Measurements from ENCODE around the gene DSCAM. TPM values are rescaled to one million over a fixed set of nuclear protein-coding genes. Genes with fewer than 3 reads are reported as not detected.

The DSCAM gene
- total RNA-seq, 4 donors from 2014 or later, result not detected

DNA sequence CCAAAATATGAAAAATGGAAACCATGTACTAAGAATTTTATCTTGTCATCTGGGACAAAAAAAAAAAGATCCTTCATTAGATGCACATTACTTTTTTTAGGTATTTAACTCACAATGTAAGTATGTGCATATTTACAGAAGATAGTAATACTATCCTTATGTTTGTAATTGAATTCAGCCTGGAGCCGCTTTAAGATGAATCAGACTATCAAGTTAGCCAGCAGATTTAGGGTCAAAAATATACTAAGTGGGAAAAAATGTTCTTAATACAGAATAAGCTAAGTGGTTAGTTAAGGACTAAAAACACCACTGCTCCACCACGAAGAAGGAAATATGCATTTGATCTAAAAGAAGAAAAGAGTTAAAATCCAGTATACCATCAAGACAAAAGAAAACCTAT lies 49.1 kb downstream of the DSCAM start:
- ATAC-seq, result no peak
- no peak overlapping the region for H3K27ac ChIP-seq
- no peak overlapping the region for H3K4me3 ChIP-seq
- no peaks in the 10 kb centered on the region for H3K27me3 ChIP-seq
- no peaks in the 10 kb centered on the region for H3K36me3 ChIP-seq
- TF ChIP-seq, protein P1, sequence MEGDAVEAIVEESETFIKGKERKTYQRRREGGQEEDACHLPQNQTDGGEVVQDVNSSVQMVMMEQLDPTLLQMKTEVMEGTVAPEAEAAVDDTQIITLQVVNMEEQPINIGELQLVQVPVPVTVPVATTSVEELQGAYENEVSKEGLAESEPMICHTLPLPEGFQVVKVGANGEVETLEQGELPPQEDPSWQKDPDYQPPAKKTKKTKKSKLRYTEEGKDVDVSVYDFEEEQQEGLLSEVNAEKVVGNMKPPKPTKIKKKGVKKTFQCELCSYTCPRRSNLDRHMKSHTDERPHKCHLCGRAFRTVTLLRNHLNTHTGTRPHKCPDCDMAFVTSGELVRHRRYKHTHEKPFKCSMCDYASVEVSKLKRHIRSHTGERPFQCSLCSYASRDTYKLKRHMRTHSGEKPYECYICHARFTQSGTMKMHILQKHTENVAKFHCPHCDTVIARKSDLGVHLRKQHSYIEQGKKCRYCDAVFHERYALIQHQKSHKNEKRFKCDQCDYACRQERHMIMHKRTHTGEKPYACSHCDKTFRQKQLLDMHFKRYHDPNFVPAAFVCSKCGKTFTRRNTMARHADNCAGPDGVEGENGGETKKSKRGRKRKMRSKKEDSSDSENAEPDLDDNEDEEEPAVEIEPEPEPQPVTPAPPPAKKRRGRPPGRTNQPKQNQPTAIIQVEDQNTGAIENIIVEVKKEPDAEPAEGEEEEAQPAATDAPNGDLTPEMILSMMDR (IDR thresholded peaks at IDR 0.05), result no peak
- TF ChIP-seq POLR2A (IDR thresholded peaks at IDR 0.05) (no peak), POLR2AphosphoS5 (IDR thresholded peaks at IDR 0.05) (no peak), EP300 (IDR thresholded peaks at IDR 0.05) (no peak)
- peaks cover 0 to 42% (median 4%) of the 10 kb centered on the region in 3 donors for H3K9me3 ChIP-seq
- no peaks in the 10 kb centered on the region for H3K4me1 ChIP-seq
- 84 to 94% methylated on average over 2 of the region's 2 CpGs for WGBS, 2 donors (ENCODE audit: low coverage in 1 of 2)

- H3K9me3 ChIP-seq, result peaks cover 0 to 42% (median 4%) of the 10 kb centered on the region in 3 donors
- H3K27me3 ChIP-seq, result no peaks in the 10 kb centered on the region
- H3K4me3 ChIP-seq, result no peak overlapping the region
- ATAC-seq, result no peak
- WGBS, 2 donors (ENCODE audit: low coverage in 1 of 2), result 64 to 73% methylated on average over 1 of the region's 1 CpG
- no peak overlapping the region for H3K27ac ChIP-seq
- H3K4me1 ChIP-seq, result no peaks in the 10 kb centered on the region
- H3K36me3 ChIP-seq, result no peaks in the 10 kb centered on the region
- no peak for TF ChIP-seq POLR2AphosphoS5 (IDR thresholded peaks at IDR 0.05)
- TF ChIP-seq, protein P1 (IDR thresholded peaks at IDR 0.05), result no peak
- no peak for TF ChIP-seq POLR2A (IDR thresholded peaks at IDR 0.05)
- TF ChIP-seq EP300 (IDR thresholded peaks at IDR 0.05), result no peak
Measured at GRCh38 chr21:40797410-40797809, 49.5 kb downstream of the DSCAM start.

- Histone ChIP-seq H3K36me3 (no peaks in the 10 kb centered on the region), H3K27me3 (no peaks in the 10 kb centered on the region), H3K4me3 (no peak overlapping the region), H3K9me3 (peaks cover 0 to 36% (median 4%) of the 10 kb centered on the region in 3 donors), H3K4me1 (no peaks in the 10 kb centered on the region), H3K27ac (no peak overlapping the region)
- 65% methylated on average over 1 of the region's 1 CpG; no CpG with 5 or more reads in 1 of the 2 donors for WGBS, 2 donors (ENCODE audit: low coverage in 1 of 2)
- no peak for ATAC-seq
- no peak for TF ChIP-seq POLR2AphosphoS5 (IDR thresholded peaks at IDR 0.05)
- TF ChIP-seq EP300 (IDR thresholded peaks at IDR 0.05), result no peak
- no peak for TF ChIP-seq POLR2A (IDR thresholded peaks at IDR 0.05)
- TF ChIP-seq, protein P1 (IDR thresholded peaks at IDR 0.05), result no peak
Measured at GRCh38 chr21:40796464-40796863, 50.5 kb downstream of the DSCAM start.

GRCh38 chr21:40795313-40795712 lies 51.6 kb downstream of the DSCAM start:
- no peak for ATAC-seq
- 40 to 50% methylated on average over 3 of the region's 3 CpGs for WGBS, 2 donors (ENCODE audit: low coverage in 1 of 2)
- Histone ChIP-seq H3K4me1 (no peaks in the 10 kb centered on the region), H3K9me3 (peaks cover 0 to 25% (median 4%) of the 10 kb centered on the region in 3 donors), H3K36me3 (no peaks in the 10 kb centered on the region), H3K27ac (no peak overlapping the region), H3K4me3 (no peak overlapping the region), H3K27me3 (no peaks in the 10 kb centered on the region)
- TF ChIP-seq POLR2A (IDR thresholded peaks at IDR 0.05) (no peak), EP300 (IDR thresholded peaks at IDR 0.05) (no peak), POLR2AphosphoS5 (IDR thresholded peaks at IDR 0.05) (no peak)
- TF ChIP-seq, protein P1 (IDR thresholded peaks at IDR 0.05), result no peak

DNA sequence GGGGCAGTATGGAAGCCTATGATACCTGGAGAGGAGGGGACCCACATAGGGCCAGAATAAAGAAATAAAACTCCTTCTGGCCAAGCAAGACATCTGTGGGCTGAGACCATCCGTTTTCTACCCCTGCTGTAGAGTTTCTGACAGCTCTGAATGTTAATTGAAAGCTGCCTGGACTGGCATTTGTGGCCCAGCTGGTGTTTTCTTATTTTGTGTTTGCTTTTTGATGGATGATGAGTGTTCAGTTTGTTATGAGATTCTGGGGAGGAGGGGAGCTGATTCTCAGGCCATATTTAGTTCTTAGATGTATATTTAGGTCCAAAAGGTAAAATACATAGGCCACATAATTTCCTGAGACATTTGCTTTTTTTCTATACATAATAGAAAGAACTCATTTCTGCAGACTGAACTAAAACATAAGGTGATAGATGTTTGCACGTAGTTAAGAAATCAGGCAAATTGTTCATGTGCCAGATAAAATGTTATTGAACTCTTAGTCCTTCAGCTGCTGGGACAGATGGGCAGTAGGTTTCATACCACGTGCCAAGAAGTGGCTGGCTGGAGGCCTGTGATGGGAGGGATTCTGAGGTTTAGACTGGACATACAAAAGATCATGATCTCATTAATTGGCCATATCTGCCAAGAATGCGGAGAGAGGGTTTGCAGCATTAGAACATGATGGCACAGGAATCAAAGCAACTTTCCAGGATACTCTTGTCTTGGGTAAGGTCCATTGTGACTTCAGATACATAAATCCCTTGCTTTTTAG lies 54.1 kb downstream of the DSCAM start:
- no peaks in the 10 kb centered on the region for H3K27me3 ChIP-seq
- no peak overlapping the region for H3K27ac ChIP-seq
- TF ChIP-seq POLR2AphosphoS5 (IDR thresholded peaks at IDR 0.05) (no peak), POLR2A (IDR thresholded peaks at IDR 0.05) (no peak), EP300 (IDR thresholded peaks at IDR 0.05) (no peak)
- TF ChIP-seq, protein P1 (IDR thresholded peaks at IDR 0.05), result no peak
- no peaks in the 10 kb centered on the region for H3K4me1 ChIP-seq
- H3K9me3 ChIP-seq, result peaks cover 0 to under 1% (median 0%) of the 10 kb centered on the region in 3 donors
- H3K36me3 ChIP-seq, result no peaks in the 10 kb centered on the region
- no peak for ATAC-seq
- H3K4me3 ChIP-seq, result no peak overlapping the region
- 52% methylated on average over 3 to 4 of the region's 4 CpGs for WGBS, 2 donors (ENCODE audit: low coverage in 1 of 2)

Data from gastroesophageal sphincter (tissue), 4 donors.